ENCODE results near the gene MRPS14.
A peak's percentile ranks its signal among the peaks of the same experiment; 100 is the strongest.

MRPS14 gene

DNA sequence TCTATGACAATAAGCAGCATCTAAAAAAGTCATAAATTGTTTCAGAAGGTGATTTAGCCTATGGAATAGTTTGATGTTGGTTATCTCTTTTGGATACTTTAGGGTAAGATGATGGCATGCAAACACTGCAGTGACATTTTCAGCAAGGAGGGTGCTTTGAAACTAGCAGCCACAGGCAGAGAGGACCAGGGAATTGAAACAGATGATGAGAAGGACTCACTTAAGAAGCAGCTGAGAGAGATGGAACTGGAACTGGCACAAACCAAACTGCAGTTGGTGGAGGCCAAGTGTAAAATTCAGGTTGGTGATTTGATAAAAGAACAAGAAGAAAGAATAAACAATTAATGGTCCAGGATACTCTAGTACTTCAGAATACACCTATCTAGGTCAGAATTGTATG, 34.7 kb downstream of the MRPS14 start:
- no peaks in the 10 kb centered on the region for H3K9me2 ChIP-seq (replicated peaks; ENCODE audit: control insufficient read depth, low read length)
- no peak overlapping the region for H3K27ac ChIP-seq (ENCODE audit: low read depth, low read length)
- no peak overlapping the region for H3K4me2 ChIP-seq (ENCODE audit: low read length)
- H3K27me3 ChIP-seq (ENCODE audit: control insufficient read depth, low read length): no peaks in the 10 kb centered on the region
- no peaks in the 10 kb centered on the region for H3K79me2 ChIP-seq (ENCODE audit: control insufficient read depth, low read length)
- H3K36me3 ChIP-seq (ENCODE audit: control insufficient read depth, low read length): peaks cover 64% of the 10 kb centered on the region
- no peaks in the 10 kb centered on the region for H3K9me3 ChIP-seq (ENCODE audit: control insufficient read depth, insufficient read depth, low read length)
- no peak overlapping the region for H3K4me3 ChIP-seq (ENCODE audit: low read length)
- peaks cover 7% of the 10 kb centered on the region; the same call in 1 of the 2 replicates for H3K4me1 ChIP-seq (ENCODE audit: control insufficient read depth, low read length)
- TF ChIP-seq, protein P1, sequence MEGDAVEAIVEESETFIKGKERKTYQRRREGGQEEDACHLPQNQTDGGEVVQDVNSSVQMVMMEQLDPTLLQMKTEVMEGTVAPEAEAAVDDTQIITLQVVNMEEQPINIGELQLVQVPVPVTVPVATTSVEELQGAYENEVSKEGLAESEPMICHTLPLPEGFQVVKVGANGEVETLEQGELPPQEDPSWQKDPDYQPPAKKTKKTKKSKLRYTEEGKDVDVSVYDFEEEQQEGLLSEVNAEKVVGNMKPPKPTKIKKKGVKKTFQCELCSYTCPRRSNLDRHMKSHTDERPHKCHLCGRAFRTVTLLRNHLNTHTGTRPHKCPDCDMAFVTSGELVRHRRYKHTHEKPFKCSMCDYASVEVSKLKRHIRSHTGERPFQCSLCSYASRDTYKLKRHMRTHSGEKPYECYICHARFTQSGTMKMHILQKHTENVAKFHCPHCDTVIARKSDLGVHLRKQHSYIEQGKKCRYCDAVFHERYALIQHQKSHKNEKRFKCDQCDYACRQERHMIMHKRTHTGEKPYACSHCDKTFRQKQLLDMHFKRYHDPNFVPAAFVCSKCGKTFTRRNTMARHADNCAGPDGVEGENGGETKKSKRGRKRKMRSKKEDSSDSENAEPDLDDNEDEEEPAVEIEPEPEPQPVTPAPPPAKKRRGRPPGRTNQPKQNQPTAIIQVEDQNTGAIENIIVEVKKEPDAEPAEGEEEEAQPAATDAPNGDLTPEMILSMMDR (IDR thresholded peaks at IDR 0.05; ENCODE audit: low read depth, low read length, poor library complexity, severe bottlenecking): no peak
- no peaks in the 10 kb centered on the region for H4K20me1 ChIP-seq (ENCODE audit: control insufficient read depth, insufficient read depth, low read depth, low read length)
- peaks cover 7% of the 10 kb centered on the region for H3F3A ChIP-seq (ENCODE audit: control insufficient read depth, insufficient read depth)

DNA sequence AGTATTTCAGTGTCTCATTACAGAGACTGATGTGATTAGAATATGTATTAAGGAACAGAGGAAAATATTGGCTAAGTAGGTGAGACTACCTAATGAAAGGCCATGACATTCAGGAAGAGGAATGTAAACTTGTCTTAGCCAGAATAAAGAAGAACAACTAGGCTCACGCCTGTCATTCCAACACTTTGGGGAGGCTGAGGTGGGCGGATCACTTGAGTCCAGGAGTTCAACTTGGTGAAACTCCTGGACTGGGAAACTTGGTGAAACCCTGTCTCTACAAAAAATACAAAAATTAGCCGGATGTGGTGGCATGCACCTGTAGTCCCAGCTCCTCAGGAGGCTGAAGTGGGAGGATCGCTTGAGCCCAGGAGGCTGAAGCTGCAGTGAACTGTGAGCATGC, 38.3 kb downstream of the MRPS14 start:
- no peaks in the 10 kb centered on the region for H3K9me2 ChIP-seq (replicated peaks; ENCODE audit: control insufficient read depth, low read length)
- peaks cover 6% of the 10 kb centered on the region; the same call in 1 of the 2 replicates for H3K4me1 ChIP-seq (ENCODE audit: control insufficient read depth, low read length)
- no peak for TF ChIP-seq EZH2phosphoT487 (IDR thresholded peaks at IDR 0.05; ENCODE audit: borderline replicate concordance, low read length)
- TF ChIP-seq, protein P1 (IDR thresholded peaks at IDR 0.05; ENCODE audit: low read depth, low read length, poor library complexity, severe bottlenecking): no peak
- H3K4me2 ChIP-seq (ENCODE audit: low read length): no peak overlapping the region
- H3K36me3 ChIP-seq (ENCODE audit: control insufficient read depth, low read length): peaks cover 67% of the 10 kb centered on the region
- no peaks in the 10 kb centered on the region for H3K27me3 ChIP-seq (ENCODE audit: control insufficient read depth, low read length)
- H3F3A ChIP-seq (ENCODE audit: control insufficient read depth, insufficient read depth): peaks cover 8% of the 10 kb centered on the region; the same call in 1 of the 2 replicates
- no peaks in the 10 kb centered on the region for H4K20me1 ChIP-seq (ENCODE audit: control insufficient read depth, insufficient read depth, low read depth, low read length)
- H3K79me2 ChIP-seq (ENCODE audit: control insufficient read depth, low read length): no peaks in the 10 kb centered on the region
- H3K9me3 ChIP-seq (ENCODE audit: control insufficient read depth, insufficient read depth, low read length): no peaks in the 10 kb centered on the region
- no peak overlapping the region for H3K27ac ChIP-seq (ENCODE audit: low read depth, low read length)
- H3K4me3 ChIP-seq (ENCODE audit: low read length): no peak overlapping the region

DNA sequence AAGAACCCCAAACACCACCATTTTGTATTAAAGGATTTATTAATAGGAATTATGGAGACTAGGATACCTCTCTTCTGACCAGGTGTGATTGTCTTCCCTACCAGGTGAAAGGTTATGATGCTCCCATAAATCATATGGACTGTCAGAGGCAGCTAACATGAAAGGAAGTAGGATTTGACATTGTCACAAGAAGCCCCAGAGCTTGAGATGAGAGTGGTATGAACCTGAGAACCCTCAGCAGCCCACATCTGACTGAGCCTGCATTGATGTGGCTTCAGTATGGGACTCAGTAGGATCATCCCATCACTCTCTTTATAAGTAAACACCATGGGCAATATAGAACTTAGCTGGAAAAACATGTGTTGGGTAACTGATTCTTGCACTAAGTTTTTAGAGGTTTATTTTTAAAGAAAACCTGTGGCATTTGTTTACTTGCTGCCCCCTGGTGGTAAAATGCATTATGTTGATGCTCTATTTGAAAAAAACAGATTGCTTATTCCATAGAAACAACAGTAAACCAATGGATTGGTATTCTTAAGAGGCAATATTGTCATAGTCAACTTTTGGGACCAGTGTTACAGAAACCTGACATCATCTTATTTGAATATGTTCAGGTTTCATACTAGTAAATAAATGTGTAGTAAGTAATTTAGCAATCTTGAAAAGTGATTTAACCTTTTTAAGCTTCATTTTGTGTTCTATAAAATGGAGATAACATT, 40.1 kb downstream of the MRPS14 start:
- no peaks in the 10 kb centered on the region for H3K27me3 ChIP-seq (ENCODE audit: control insufficient read depth, low read length)
- H4K20me1 ChIP-seq (ENCODE audit: control insufficient read depth, insufficient read depth, low read depth, low read length): no peaks in the 10 kb centered on the region
- no peak overlapping the region for H3K4me3 ChIP-seq (ENCODE audit: low read length)
- H3K4me2 ChIP-seq (ENCODE audit: low read length): no peak overlapping the region
- peaks cover 3% of the 10 kb centered on the region; the same call in 1 of the 2 replicates for H3K4me1 ChIP-seq (ENCODE audit: control insufficient read depth, low read length)
- no peaks in the 10 kb centered on the region for H3K79me2 ChIP-seq (ENCODE audit: control insufficient read depth, low read length)
- H3K9me2 ChIP-seq (replicated peaks; ENCODE audit: control insufficient read depth, low read length): no peaks in the 10 kb centered on the region
- no peaks in the 10 kb centered on the region for H3K9me3 ChIP-seq (ENCODE audit: control insufficient read depth, insufficient read depth, low read length)
- TF ChIP-seq EZH2phosphoT487 (IDR thresholded peaks at IDR 0.05; ENCODE audit: borderline replicate concordance, low read length): no peak
- TF ChIP-seq, protein P1 (IDR thresholded peaks at IDR 0.05; ENCODE audit: low read depth, low read length, poor library complexity, severe bottlenecking): peak; percentile 90
- no peak overlapping the region for H3K27ac ChIP-seq (ENCODE audit: low read depth, low read length)
- 0 out of 2 replicates have a peak, but pooled peaks cover 6% of the 10 kb centered on the region for H3F3A ChIP-seq (ENCODE audit: control insufficient read depth, insufficient read depth)
- H3K36me3 ChIP-seq (ENCODE audit: control insufficient read depth, low read length): peaks cover 66% of the 10 kb centered on the region
